GM21423 (cell line): ENCODE measurements around the gene C5.

Experiments used
- ATAC-seq: cut with Tn5 transposase; IDR thresholded peaks from one replicate; pipeline ENCODE4 v1.9.1; 2021; ENCODE audit warnings: mild to moderate bottlenecking, moderate library complexity; ENCODE audit not compliant: unreplicated experiment

The C5 gene

GRCh38 chr9:120914396-120914795 is 135.7 kb downstream of the C5 start:
- no peak for ATAC-seq

GRCh38 chr9:120913647-120914264 is 136.3 kb downstream of the C5 start:
- no peak for ATAC-seq

- no peak for ATAC-seq
Observed at GRCh38 chr9:120912958-120913646, 137.0 kb downstream of the C5 start.

- no peak for ATAC-seq
Observed at GRCh38 chr9:120911295-120911837, 138.7 kb downstream of the C5 start.

GRCh38 chr9:120910643-120911042 is 139.4 kb downstream of the C5 start:
- no peak for ATAC-seq

- ATAC-seq = no peak
Observed at GRCh38 chr9:120909904-120910303, 140.2 kb downstream of the C5 start.

- no peak for ATAC-seq
Observed at GRCh38 chr9:120905315-120906164, 144.5 kb downstream of the C5 start.

- no peak for ATAC-seq
Observed at GRCh38 chr9:120904978-120905301, 145.1 kb downstream of the C5 start.

GRCh38 chr9:120904061-120904977 is 145.8 kb downstream of the C5 start:
- ATAC-seq = no peak

GRCh38 chr9:120902569-120903535 is 147.2 kb downstream of the C5 start:
- no peak for ATAC-seq
